GM12878 (cell line): ENCODE measurements around the gene CAMK2D. TPM values are rescaled to one million over a fixed set of nuclear protein-coding genes. Genes with fewer than 3 reads are reported as not detected.

Experiments
- ATAC-seq: fragments of 200-7000 bp; cut with Tn5 transposase; 3 replicates; pipeline ENCODE4 v1.9.1; 2020; ENCODE audit warnings: mild to moderate bottlenecking, moderate library complexity
- BruUV-seq: library from RNA; stranded (reverse); fragments of 400-500 nt; replicated peaks from 2 replicates; lab custom pipeline; 2021; lab: Mats Ljungman, UMichigan
- CTCF ChIA-PET: fragments of 300-600 bp; sonication (Branson Sonifier 250); formaldehyde crosslinking; extraction: SDS; loops from one replicate; lab custom pipeline; 2021; ENCODE audit warnings: inconsistent platforms; lab: Yijun Ruan, JAX
- POLR2A ChIA-PET: fragments of 350-600 bp; formaldehyde crosslinking; extraction: SDS; loops from one replicate; lab custom pipeline; 2021; ENCODE audit warnings: inconsistent platforms; lab: Charles Lee
- RAD21 ChIA-PET: fragments of 300-600 bp; sonication (Branson Sonifier 250); formaldehyde crosslinking; loops from one replicate; lab custom pipeline; 2023; ENCODE audit warnings: antibody characterized with exemption; ENCODE audit not compliant: unreplicated experiment; lab: Charles Lee
- SMC1A ChIA-PET: fragments of 300-600 bp; sonication (Branson Sonifier 250); formaldehyde crosslinking; loops from one replicate; lab custom pipeline; 2023; ENCODE audit not compliant: unreplicated experiment, uncharacterized antibody; lab: Charles Lee
- DNase-seq: peaks from one replicate; pipeline ENCODE4 v3.0.0-alpha.2; 2011; ENCODE audit warnings: low read depth, low spot score
- FAIRE-seq: peaks from 3 replicates; lab custom pipeline; 2011; peaks lifted over from hg19 to GRCh38; lab: Jason Lieb, UNC
- H2AFZ ChIP-seq: 2 replicates; pipeline ENCODE4 v1.6.0; 2011; ENCODE audit warnings: low read depth, low read length, control low read depth; ENCODE audit not compliant: control insufficient read depth
- H3K27ac ChIP-seq: 2 replicates; pipeline ENCODE4 v1.5.1; 2011; ENCODE audit warnings: control low read depth; ENCODE audit not compliant: control insufficient read depth, insufficient read depth
- H3K27me3 ChIP-seq, 2 experiments: replicated peaks in 1 of 2; 2 replicates each; pipeline versions ENCODE4 v1.6.0 to v1.6.1; 2011; ENCODE audit warnings: low read length in 1 of 2; ENCODE audit not compliant: control insufficient read depth in 2 of 2, insufficient read depth in 2 of 2
- H3K36me3 ChIP-seq, 2 experiments: 2 replicates each; pipeline ENCODE4 v1.5.1; 2011; ENCODE audit warnings: low read length in 1 of 2; ENCODE audit not compliant: control insufficient read depth in 2 of 2, insufficient read depth in 2 of 2
- H3K4me1 ChIP-seq: 2 replicates; pipeline ENCODE4 v1.6.1; 2011; ENCODE audit warnings: mild to moderate bottlenecking, low read length, moderate library complexity, mixed read lengths; ENCODE audit not compliant: control insufficient read depth, insufficient read depth
- H3K4me2 ChIP-seq: 2 replicates; pipeline ENCODE4 v1.6.0; 2011; ENCODE audit warnings: control low read depth; ENCODE audit not compliant: control insufficient read depth, insufficient read depth
- H3K4me3 ChIP-seq: fragments of 200-600 bp; sonication (generic); 2 replicates; pipeline ENCODE4 v1.5.1; 2016
- H3K79me2 ChIP-seq: 2 replicates; pipeline ENCODE4 v1.6.0; 2011; ENCODE audit warnings: low read length; ENCODE audit not compliant: control insufficient read depth, insufficient read depth
- H3K9ac ChIP-seq: 2 replicates; pipeline ENCODE4 v1.8.0; 2011; ENCODE audit warnings: low read length, control low read depth, mixed read lengths; ENCODE audit not compliant: control insufficient read depth, insufficient read depth
- H3K9me3 ChIP-seq: replicated peaks from 3 replicates; pipeline ENCODE4 v1.5.1; 2011; ENCODE audit warnings: mild to moderate bottlenecking, low read length; ENCODE audit not compliant: control insufficient read depth, insufficient read depth
- H4K20me1 ChIP-seq: 2 replicates; pipeline ENCODE4 v1.6.0; 2011; ENCODE audit not compliant: control insufficient read depth, insufficient read depth
- ATF7 ChIP-seq: fragments of 450-650 bp; IDR thresholded peaks from 2 replicates; pipeline ENCODE4 v1.6.1; 2016; ENCODE audit warnings: low read depth, mild to moderate bottlenecking
- CBX3 ChIP-seq: fragments of 200-600 bp; sonication (generic); IDR thresholded peaks from 2 replicates; pipeline ENCODE4 v1.6.1; 2016; ENCODE audit warnings: low read depth, borderline replicate concordance
- HDAC2 ChIP-seq: fragments of 200-600 bp; sonication (generic); IDR thresholded peaks from 2 replicates; pipeline ENCODE4 v1.6.1; 2017
- MEF2B ChIP-seq: fragments of 450-650 bp; IDR thresholded peaks from 2 replicates; pipeline ENCODE4 v1.6.1; 2018; ENCODE audit warnings: mild to moderate bottlenecking, moderate library complexity; ENCODE audit not compliant: partially characterized antibody, poor library complexity, severe bottlenecking
- NR2C1 ChIP-seq: fragments of 450-650 bp; IDR thresholded peaks from 2 replicates; pipeline ENCODE4 v1.6.1; 2017; ENCODE audit warnings: antibody characterized with exemption, mild to moderate bottlenecking, moderate library complexity
- WGBS: methylation state at CpG from one replicate; pipeline ENCODE4 v1.1.6; 2016; ENCODE audit warnings: low lambda C conversion rate; ENCODE audit not compliant: insufficient replicate concordance, insufficient coverage; ENCODE audit errors: missing lambda C conversion rate; 5-methylcytosine and 5-hydroxymethylcytosine counted together
- in situ Hi-C: fragments of 300-500 bp; cut with MboI; formaldehyde crosslinking; loops from 9 replicates; pipeline ENCODE4 v1.14.3; 2018; ENCODE audit warnings: mixed read lengths
- intact Hi-C: fragments of 100-400 bp; cut with micrococcal nuclease; formaldehyde crosslinking; loops from one replicate; pipeline ENCODE4 v1.14.2; 2022; ENCODE audit not compliant: unreplicated experiment
- polyA plus RNA-seq, 11 experiments: library from polyadenylated mRNA; depleted of rRNA in 4 of 11; unstranded in 6 of 11; stranded (reverse) in 5 of 11; fragments of >200 nt; fragmentation: Nextera tagmentation in 4 of 11; fragmentation: Illumina TruSeq in 1 of 11; extraction: Ambion mirVana in 4 of 11; extraction: Trizol in 1 of 11; gene quantifications; 1 replicate in 1 of 11; 2 replicates in 10 of 11; pipeline versions ENCODE4 v1.2.1 to v1.2.3, GENCODE V29; 2011 to 2016; ENCODE audit warnings: inconsistent platforms in 2 of 11, missing spikeins in 2 of 11, low read depth in 1 of 11
- total RNA-seq, 4 experiments: library from RNA; depleted of rRNA in 3 of 4; stranded (reverse); fragments of >200 nt in 3 of 4; fragmentation: Illumina TruSeq in 1 of 4; extraction: Trizol in 1 of 4; gene quantifications; 2 replicates each; pipeline versions ENCODE4 v1.2.1 to v1.2.3, GENCODE V29; 2013 to 2021
- TF ChIP-seq, protein P1 (sequence below): IDR thresholded peaks from 2 replicates; pipeline ENCODE4 v1.6.1; 2012; ENCODE audit warnings: low read depth, low read length, improper control_type of control experiment
- TF ChIP-seq, protein P2 (sequence below): fragments of 150-350 bp; IDR thresholded peaks from 2 replicates; pipeline ENCODE4 v1.6.1; 2014; ENCODE audit warnings: mild to moderate bottlenecking, low read depth, low read length

The CAMK2D gene
- total and polyA plus RNA-seq, 10 of the 15 experiments (the other 5 are each of a cell fraction or from before 2014, with no cell fraction given): 6.9 to 88.5 (median 12.9) TPM

DNA sequence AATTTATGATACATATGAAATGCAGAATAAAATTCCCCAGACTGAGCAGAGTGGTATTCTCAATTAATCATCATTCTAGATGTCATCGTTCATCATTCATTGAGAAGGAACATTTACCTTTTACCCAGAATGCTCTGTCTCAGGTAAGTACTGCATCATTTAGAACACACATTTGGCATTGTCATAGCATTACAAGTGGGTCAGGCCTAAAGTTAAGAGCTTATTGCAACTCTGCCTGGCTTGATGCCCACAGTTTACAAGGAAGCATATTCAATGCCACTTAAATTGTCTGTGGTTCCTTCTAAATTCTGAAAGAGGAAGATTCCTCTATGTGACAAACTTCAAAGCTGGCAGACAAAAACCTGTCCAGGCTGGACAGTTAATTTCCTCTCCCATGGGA, 87.3 kb downstream of the CAMK2D start:
- Histone ChIP-seq H2AFZ (no peak overlapping the region), H3K4me1 (no peaks in the 10 kb centered on the region), H3K4me3 (no peak overlapping the region), H3K9ac (no peak overlapping the region), H3K36me3 (peaks cover 4 to 10% of the 10 kb centered on the region in 2 experiments; a peak in 3 of 4 replicates), H4K20me1 (no peaks in the 10 kb centered on the region), H3K9me3 (no peaks in the 10 kb centered on the region), H3K4me2 (no peak overlapping the region), H3K79me2 (peaks cover 5% of the 10 kb centered on the region), H3K27me3 (no peaks in the 10 kb centered on the region), H3K27ac (no peak overlapping the region)
- DNase-seq (no peak), FAIRE-seq (peak; percentile 75), ATAC-seq (peak; percentile 28)
- CTCF ChIA-PET: interaction anchor here (0.7 to 3.0 kb wide), 24 partner anchors 9 to 315 kb away, joined by 3 to 14 read pairs (median 4); no protein-coding TSS in a partner anchor
- TF ChIP-seq, protein P1, sequence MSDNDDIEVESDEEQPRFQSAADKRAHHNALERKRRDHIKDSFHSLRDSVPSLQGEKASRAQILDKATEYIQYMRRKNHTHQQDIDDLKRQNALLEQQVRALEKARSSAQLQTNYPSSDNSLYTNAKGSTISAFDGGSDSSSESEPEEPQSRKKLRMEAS: no peak
- TF ChIP-seq MEF2B (peak; percentile 44), CBX3 (no peak), NR2C1 (no peak), ATF7 (no peak), HDAC2 (no peak)
- TF ChIP-seq, protein P2, sequence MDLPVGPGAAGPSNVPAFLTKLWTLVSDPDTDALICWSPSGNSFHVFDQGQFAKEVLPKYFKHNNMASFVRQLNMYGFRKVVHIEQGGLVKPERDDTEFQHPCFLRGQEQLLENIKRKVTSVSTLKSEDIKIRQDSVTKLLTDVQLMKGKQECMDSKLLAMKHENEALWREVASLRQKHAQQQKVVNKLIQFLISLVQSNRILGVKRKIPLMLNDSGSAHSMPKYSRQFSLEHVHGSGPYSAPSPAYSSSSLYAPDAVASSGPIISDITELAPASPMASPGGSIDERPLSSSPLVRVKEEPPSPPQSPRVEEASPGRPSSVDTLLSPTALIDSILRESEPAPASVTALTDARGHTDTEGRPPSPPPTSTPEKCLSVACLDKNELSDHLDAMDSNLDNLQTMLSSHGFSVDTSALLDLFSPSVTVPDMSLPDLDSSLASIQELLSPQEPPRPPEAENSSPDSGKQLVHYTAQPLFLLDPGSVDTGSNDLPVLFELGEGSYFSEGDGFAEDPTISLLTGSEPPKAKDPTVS: no peak
- no TSS peak for BruUV-seq
- 95% methylated on average over 1 of the region's 1 CpG for WGBS
- SMC1A ChIA-PET: interaction anchor here (0.6 to 18.9 kb wide), 25 partner anchors 9 to 286 kb away, joined by 3 to 282 read pairs (median 4); no protein-coding TSS in a partner anchor
- in situ Hi-C loops: no loop called here
- POLR2A ChIA-PET: interaction anchor here (0.9 to 1.4 kb wide), 4 partner anchors 8 to 32 kb away, joined by 3 to 4 read pairs (median 4); no protein-coding TSS in a partner anchor
- RAD21 ChIA-PET: interaction anchor here (0.8 to 3.1 kb wide), 16 partner anchors 8 to 127 kb away, joined by 3 to 24 read pairs (median 4); no protein-coding TSS in a partner anchor
- intact Hi-C loops: no loop called here
